Fibroblast of lung (primary cell): Measurements from ENCODE around the gene TRIP13.

Experiments
- EZH2 ChIP-seq: IDR thresholded peaks from 2 replicates; pipeline ENCODE4 v1.5.1; 2012; ENCODE audit warnings: low read length, control low read depth, mild to moderate bottlenecking; ENCODE audit errors: missing control alignments
- TF ChIP-seq, protein P1 (sequence below), 2 donors: IDR thresholded peaks in 1 of 2; conservative IDR thresholded peaks in 1 of 2; 1 replicate in 1 of 2; 2 replicates in 1 of 2; pipeline ENCODE4 v1.5.1; 2011 to 2012; ENCODE audit warnings: low read length in 2 of 2, control low read depth in 1 of 2, inconsistent platforms in 1 of 2, low read depth in 1 of 2, mild to moderate bottlenecking in 1 of 2

DNA sequence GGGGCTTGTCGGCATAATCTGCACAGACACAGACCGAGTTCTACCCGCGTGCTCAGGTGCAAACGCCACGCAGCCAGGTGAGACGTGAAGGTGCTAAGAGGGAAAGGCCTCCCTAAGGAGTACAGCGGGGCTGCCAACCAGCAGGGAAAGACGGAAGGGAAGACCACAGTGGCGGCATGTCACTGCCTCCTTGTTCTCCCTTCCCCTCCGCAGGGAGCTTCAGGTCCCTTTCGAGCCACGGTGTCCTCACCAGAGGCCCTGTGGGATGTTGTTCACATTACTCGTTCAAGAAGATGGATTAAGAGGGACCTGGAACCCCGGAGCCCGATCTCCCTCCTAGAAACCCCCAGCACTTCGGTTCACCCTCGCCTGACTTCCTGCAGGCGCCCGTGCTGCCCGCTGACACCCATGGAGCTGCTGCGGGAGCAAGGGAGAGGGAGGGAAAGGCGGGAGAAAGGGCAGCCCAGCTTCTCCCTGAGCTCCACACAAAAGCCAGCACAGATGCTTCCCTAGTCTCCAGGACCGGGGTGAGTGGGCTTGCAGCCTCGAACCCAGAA, 769 bp upstream of the TRIP13 start:
- TF ChIP-seq, protein P1, sequence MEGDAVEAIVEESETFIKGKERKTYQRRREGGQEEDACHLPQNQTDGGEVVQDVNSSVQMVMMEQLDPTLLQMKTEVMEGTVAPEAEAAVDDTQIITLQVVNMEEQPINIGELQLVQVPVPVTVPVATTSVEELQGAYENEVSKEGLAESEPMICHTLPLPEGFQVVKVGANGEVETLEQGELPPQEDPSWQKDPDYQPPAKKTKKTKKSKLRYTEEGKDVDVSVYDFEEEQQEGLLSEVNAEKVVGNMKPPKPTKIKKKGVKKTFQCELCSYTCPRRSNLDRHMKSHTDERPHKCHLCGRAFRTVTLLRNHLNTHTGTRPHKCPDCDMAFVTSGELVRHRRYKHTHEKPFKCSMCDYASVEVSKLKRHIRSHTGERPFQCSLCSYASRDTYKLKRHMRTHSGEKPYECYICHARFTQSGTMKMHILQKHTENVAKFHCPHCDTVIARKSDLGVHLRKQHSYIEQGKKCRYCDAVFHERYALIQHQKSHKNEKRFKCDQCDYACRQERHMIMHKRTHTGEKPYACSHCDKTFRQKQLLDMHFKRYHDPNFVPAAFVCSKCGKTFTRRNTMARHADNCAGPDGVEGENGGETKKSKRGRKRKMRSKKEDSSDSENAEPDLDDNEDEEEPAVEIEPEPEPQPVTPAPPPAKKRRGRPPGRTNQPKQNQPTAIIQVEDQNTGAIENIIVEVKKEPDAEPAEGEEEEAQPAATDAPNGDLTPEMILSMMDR (conservative IDR thresholded peaks at IDR 0.05 in 1 of 2, IDR thresholded peaks at IDR 0.05 in 1 of 2; ENCODE audit: low read depth in 1 of 2, low read length in 2 of 2): no peak
- no peak for TF ChIP-seq EZH2
